ENCODE data around the gene S100A10.

S100A10 gene

DNA sequence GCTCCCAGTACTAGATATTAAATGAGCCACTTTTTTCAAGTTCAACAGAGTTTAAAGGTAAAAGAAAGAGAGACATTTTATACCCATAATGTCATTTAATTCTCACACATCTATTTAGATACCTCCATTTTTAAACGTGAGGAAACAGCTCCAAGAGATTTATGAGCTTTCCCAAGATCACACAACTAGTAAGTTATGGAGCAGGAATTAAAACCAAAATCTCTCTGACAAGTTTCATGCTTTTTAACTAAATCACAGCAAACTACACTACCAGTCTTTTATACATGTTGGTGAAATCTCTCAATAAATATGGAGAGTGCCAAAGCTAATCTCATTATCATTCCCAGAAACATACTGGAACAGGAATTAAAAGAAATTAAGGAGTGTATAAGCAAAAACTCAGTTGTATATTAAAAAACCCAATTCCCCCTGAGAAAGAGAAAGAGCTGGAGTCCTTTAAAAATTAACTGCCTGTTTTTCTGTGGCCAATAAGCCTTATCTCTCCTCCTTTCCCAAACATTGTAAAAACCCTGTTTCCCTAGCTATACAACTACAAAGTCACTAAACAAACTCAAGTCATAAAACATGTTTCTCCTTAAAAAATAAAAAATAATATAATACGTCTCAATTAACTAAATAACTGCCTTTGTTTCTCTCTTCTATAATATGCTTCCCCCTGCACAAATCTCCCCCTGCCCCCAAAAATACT, 57.6 kb downstream of the S100A10 start:
- DNase-seq (ENCODE audit: low spot score in 2 of 2) (no peak), ATAC-seq (ENCODE audit: low read depth) (no peak)
- H3K4me1 Mint-ChIP-seq = peaks cover 3% of the 10 kb centered on the region
- no peaks in the 10 kb centered on the region for H3K27me3 Mint-ChIP-seq
- H3K36me3 Mint-ChIP-seq = no peaks in the 10 kb centered on the region
- H3K4me3 Mint-ChIP-seq = no peak overlapping the region
- no peak overlapping the region for H3K27ac Mint-ChIP-seq
- H3K9me3 Mint-ChIP-seq = no peaks in the 10 kb centered on the region

- H3K9me3 Mint-ChIP-seq = no peaks in the 10 kb centered on the region
- ATAC-seq (ENCODE audit: low read depth) = no peak
- H3K27ac Mint-ChIP-seq = no peak overlapping the region
- H3K4me1 Mint-ChIP-seq = peaks cover 6% of the 10 kb centered on the region
- H3K27me3 Mint-ChIP-seq = no peaks in the 10 kb centered on the region
- no peak overlapping the region for H3K4me3 Mint-ChIP-seq
- no peaks in the 10 kb centered on the region for H3K36me3 Mint-ChIP-seq
- no peak for DNase-seq (ENCODE audit: low spot score in 2 of 2)
These were observed 58.5 kb downstream of the S100A10 start for GRCh38 chr1:151935154-151935553.

- ATAC-seq (ENCODE audit: low read depth) = peak; percentile 93
- no peak overlapping the region for H3K27ac Mint-ChIP-seq
- DNase-seq (ENCODE audit: low spot score in 2 of 2) = peak; percentile 52 to 64
- no peak overlapping the region for H3K4me3 Mint-ChIP-seq
- H3K36me3 Mint-ChIP-seq = no peaks in the 10 kb centered on the region
- no peaks in the 10 kb centered on the region for H3K9me3 Mint-ChIP-seq
- H3K4me1 Mint-ChIP-seq = peaks cover 8% of the 10 kb centered on the region
- no peaks in the 10 kb centered on the region for H3K27me3 Mint-ChIP-seq
These were observed 59.6 kb downstream of the S100A10 start for GRCh38 chr1:151934048-151934493.

Data from memory B cell (primary cell).